ENCODE results near the gene XIAP.
"Not testable (repeated sequence)": the region's sequence is repeated elsewhere in the genome, so short reads cannot be mapped to it uniquely, and the experiment has no call there.

XIAP gene

DNA sequence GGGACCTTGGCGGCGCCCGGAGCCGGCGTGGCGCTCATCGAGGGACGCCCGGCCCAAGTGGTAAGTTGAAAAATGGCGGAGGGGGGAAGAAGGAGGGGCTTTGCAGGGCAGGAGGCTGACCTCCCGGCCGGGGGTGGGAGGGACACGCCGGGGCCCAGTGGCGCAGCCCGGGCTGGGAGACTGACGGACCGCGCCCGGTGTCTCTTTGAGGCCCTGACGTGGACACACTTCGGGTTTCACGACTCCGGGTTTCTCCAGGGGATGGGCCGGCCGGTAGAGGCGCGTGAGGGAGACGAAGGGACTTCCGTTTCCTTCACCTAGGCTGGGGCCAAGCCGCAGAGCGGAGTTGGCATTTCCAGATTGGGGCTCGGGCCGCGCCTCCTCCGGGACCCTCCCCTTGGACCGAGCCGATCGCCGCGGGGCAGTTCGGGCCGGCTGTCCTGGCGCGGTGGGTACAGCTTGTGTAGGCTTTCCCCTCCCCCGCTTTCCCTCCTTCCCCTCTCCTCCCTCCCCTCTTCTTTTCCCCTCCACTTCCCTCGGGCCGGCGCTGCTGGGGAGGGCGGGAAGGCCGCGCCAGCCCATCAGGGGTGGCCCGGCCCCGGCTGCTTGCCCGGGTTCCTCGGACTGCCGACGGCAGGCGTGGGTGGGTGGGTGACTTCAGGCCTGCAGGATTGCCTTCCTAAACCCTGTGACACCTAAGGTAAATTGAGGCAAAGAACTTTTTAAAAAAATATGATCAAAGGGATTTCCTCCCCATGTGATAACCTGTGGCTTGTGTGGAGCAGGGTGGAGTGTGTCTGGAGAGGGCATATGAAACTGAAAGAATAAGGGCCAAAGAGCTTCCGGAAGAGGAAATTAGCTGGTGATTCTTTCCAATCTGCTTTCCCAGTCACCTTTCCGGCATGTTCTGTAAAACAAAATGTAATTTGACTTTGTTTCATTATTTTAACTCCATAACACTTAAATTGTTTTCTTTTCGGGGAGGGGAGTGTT, at the start of gene XIAP:
TSS of gene XIAP (plus strand) at position 208 of the 993 bp plus-strand sequence. CDS start 25,610 bp downstream, outside the sequence.
- DNase-seq, result peak; percentile 89

DNA sequence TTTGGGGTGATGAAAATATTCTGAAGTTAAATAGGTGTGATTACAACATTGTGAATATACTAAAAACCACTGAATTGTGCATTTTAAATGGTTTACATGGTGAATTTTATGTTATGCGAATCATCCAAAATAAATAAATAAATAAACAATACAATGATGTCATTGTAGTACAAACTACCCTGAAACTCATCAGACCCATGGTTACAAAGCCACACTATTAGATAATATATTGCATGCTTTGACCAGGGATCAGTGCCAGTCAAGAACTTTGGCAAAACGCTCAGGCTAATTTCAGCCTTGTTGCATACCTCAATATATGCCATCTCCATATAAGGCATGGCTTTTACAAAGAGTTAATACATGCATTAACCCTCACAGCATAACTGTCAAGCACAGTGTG, 45.5 kb upstream of the XIAP start:
- DNase-seq, result no peak

DNA sequence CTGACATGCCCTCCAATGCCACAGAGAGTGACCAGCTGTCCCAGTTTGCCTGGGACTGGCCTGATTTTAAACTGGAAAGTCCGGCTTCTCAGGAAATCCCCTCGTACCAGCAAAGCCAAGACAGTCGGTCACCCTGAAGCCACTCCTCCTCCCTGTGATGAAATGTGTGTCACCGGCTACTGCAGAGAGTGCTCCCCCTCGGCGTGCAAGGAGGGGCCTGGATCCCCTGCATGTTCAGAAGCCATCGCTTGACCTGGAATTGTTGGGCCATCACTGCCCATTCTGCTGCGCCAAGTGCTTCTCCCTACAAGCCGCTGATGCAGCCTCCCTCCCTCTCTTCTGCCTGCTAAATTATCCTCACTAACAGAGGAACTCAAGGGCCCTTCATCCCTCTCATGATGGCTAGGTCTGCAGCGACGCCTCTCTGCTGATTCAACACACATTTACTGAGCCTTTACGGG, 44.9 kb upstream of the XIAP start:
- DNase-seq, result not testable (repeated sequence)

DNA sequence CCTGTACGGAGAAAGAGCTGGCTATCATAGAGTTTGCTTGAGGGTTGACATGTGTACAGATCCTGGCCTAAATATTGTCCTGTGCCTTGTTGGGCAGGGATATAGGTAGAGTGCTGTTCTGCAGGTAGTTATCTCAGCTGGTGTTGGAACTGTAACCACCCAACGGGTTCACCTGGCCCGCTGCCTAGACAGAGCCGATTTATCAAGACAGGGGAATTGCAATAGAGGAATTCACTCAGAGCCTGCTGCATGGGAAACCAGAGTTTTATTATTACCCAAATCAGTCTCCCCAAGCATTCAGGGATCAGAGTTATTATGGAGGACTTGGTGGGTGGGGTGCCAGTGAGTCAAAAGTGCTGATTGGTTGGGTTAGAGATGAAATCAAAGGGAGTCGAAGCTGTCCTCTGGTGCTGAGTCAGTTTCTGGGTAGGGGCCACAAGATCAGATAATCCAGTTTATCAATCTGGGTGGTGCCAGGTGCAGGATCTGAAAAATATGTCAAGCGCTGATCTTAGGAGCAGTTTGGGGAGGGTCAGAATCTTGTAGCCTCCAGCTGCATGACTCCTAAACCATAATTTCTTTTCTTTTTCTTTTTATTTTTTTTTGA, 42.5 kb upstream of the XIAP start:
- no peak for DNase-seq

DNA sequence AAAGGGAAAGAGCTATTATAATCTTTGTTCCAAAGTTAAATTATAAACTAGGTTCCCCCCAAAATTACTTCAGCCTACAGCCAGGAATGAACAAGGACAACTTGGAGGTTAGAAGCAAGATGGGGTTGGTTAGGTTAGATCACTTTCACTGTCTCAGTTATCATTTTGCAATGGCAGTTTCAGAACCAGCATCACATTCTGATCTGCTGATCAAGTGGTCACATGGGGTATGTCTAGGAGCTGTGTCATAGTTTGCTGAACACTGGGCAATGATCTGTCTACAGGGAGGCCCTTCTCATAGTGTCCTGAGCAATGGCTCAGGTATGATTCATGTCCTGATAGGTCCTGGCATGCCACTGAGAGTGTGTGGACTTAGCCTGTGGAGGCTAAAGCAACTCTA, 41.6 kb upstream of the XIAP start:
- peak; percentile 44 for DNase-seq

DNA sequence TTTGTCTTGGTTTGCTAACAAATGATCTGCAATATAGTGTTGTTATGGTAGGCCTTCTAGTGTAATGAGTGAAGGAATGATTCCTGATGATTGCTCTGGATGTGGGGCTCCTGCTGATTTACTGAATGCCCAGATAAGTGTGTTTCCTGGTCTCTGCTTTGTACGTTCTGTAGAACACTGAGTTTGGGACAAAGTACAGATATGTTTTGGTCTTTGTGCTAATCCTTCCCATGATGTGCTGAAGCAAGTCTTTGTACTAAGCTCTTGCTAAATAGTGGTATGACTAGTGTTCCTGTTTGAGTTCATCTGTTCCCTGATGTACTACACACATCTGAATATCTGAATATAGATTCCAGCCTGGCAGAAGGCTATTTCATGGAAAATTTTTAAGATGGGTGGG, 36.9 kb upstream of the XIAP start:
- no peak for DNase-seq

DNA sequence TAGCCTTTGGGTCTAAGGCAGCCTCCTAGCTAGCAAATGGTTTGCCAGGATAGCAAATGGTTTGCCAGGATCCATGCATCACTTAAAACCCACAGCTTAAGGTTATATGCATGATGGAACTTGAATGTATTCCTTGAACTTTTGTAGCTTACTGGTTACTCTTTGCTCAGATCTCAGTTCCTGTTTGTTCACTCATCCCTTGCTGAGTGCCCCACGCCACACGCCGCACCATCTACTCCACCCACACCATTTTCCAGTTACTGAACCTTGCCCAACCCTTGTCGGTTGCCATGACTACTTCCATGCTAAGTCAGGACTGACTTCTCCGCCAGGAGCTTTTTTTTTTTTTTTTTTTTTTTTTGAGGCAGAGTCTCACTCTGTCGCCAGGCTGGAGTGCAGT, 29.5 kb upstream of the XIAP start:
- no peak for DNase-seq

DNA sequence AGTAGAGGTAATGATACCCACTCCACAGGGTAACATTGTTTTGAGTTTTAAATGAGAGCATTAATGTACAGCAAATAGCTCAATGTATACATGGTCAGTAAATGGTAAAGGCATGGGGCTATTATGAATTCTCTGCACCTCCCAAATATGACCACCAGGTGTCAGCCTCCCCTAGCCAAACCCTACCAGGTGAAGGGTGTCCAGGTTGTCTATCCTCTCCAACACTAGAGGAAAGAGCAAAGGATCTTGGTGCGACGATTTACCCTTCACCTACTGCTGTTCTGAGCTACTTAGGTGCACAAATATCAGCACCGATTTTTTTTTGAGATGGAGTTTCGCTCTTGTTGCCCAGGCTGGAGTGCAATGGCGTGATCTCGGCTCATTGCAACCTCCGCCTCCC, 26.5 kb upstream of the XIAP start:
- DNase-seq, result peak; percentile 28

DNA sequence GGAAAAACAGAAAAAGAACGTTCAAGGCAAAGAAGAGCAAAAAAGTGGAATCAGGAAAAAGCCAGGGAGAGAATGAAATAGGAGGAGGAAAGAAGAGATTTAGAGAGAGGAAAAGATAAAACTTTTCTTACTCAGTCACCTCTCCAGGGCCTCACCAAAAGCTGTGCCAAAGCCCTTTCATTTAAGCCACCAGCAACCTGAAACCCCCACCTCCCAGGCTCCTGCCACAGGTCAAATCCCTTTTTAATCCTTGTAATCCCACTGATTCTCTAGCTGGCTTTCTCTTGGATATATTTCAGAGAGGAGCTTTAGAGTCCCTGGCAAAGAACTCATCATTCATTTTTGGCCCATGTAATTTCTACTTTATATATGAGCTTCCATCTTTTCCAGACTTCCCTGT, 25.7 kb upstream of the XIAP start:
- DNase-seq, result no peak

DNA sequence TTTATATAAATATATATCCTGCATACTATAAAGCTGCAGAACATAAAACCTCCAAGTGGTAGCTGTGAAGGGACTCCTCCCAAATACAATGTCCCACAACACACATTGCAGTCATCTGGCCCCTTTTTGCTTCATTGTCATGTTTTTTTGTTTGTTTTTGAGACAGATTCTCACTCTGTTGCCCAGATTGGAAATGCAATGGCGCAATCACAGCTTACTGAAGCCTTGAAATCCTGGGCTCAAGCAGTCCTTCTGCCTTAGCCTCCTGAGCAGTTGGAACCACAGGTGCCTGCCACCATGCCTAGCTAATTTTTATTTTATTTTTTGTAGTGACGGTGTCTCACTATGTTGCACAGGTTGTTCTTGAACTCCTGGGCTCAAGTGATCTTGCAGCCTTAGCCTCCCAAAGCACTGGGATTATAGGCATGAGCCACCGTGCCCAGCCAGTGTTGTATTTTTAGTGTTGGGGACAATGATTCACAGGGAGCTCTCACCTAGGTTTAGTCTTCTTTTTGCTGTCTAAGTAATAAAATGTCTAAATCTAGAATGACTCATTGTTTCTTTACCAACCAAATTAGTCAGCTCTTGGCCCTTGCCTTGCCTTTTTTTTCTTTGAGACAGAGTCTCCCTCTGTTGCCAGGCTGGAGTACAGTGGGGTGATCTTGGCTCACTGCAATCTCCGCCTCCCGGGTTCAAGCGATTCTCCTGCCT, 24.0 kb upstream of the XIAP start:
- DNase-seq, result peak; percentile 45

DNA sequence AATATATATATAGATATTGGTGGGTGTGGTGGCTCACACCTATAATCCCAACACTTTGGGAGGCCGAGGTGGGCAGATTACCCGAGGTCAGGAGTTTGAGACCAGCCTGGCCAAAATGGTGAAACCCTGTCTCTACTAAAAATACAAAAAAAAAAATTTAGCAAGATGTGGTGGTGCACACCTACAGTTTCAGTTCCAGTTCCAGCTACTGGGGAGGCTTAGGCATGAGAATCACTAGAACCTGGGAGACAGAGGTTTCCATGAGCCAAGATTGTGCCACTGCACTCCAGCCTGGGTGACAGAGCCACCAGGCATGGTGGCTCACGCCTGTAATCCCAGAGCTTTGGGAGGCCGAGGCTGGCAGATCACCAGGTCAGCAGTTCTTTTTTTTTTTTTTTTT, 14.7 kb upstream of the XIAP start:
- not testable (repeated sequence) for DNase-seq

DNA sequence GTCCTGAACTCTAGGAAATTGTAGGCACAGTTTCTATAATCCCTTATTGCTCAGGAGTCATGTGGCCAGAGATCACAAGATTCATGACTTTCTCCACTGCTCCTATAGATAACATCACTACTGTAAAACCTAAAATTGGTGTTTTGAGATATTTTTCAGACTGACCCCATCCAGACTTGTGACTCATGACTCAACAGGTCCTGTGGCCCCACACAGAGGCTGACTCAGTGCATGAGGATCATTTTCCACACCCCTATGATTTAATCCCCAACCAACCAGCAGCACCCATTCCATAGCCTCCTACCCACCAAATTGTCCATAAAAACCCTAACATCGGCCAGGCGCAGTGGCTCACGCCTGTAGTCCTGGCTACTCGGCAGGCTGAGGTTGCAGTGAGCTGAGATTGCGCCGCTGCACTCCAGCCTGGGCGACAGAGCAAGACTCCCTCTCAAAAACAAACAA, 13.2 kb upstream of the XIAP start:
- DNase-seq, result peak; percentile 1

DNA sequence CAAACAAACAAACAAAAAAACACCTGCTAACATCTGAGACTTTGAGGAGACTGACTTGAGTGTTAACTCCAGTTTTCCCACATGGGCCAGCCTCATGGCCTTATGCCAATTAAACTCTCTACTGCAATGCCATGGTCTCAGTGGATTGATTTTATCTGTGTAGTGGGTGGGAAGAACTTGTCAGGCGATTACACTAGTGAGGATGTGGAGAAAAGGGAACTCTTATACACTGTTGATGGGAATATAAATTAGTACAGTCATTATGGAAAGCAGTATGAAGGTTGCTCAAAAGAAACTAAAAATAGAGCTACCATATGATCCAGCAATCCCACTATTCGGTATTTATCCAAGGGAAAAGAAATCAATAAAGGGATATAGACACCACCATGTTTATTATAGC, 12.8 kb upstream of the XIAP start:
- DNase-seq, result no peak

DNA sequence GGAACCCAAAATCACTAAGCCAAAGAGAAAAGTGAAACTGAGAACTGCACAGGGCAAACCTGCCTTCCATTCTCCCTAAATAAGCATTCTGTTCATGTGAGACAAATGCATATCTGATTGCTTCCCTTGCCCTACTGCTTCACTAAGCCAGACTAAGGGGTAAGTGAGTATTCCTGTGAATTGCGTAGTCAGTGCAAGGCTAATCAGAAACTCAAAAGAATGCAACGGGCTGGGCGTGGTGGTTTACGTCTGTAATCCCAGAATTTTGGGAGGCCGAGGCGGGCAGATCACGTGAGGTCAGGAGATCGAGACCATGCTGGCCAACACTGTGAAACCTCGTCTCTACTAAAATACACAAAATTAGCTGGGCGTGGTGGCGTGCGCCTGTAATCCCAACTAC, 10.8 kb upstream of the XIAP start:
- no peak for DNase-seq

DNA sequence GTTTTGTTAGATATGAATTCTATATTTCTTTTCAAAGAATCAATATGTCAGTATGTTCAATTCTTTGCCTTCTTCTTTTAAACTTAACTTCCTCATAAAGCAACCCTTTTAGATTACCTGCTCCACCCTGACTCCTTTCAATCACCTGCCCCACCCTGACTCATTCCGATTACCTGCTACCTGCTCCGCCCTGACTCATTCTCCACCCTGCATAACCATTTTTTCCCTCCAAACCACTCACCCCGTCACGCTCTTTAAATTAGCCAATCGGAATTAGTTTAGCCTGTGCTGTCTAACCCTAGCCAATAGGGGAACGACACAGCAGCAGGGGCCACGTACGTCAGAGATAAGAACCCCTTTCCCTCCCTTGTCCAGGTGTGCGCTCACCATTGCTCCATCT, 9.9 kb upstream of the XIAP start:
- not testable (repeated sequence) for DNase-seq

DNA sequence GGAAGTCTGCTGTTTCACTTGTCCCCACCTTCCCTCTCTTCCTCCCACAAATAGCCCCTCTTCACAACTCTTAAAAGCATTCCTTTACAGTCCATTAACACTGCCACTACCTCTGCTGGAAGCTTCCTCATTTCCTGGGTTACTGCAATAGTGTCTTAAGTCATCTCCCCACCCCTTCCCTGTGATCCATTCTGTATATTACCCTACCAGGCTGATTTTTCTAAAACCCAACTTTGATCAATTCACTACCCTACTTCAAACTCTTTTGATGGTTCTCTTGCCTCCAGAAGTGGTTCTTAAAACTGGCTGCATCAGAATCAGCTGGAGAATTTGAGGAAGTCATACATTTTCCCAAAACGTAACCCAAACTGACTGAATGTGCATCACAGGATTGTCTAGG, 8.8 kb upstream of the XIAP start:
- no peak for DNase-seq

DNA sequence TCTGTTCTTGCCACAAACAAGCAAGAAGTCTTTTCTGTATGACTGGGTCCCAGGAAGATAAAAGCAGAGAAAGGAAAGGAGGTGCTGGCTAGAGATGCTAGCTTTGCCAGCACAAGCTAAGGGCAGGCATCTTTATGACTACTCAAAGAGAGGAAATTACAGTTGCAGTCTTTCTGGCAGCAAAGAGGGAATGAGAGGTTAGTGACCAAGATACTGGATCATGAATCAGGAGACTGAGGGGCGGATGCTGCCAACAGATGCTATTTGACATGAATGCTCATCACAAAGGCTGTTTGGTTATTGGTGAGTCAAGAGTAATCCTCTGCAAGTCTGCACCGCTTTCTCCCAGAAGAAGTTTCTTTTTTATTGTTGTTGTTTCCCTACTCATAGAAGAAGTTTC, 5.5 kb upstream of the XIAP start:
- no peak for DNase-seq

DNA sequence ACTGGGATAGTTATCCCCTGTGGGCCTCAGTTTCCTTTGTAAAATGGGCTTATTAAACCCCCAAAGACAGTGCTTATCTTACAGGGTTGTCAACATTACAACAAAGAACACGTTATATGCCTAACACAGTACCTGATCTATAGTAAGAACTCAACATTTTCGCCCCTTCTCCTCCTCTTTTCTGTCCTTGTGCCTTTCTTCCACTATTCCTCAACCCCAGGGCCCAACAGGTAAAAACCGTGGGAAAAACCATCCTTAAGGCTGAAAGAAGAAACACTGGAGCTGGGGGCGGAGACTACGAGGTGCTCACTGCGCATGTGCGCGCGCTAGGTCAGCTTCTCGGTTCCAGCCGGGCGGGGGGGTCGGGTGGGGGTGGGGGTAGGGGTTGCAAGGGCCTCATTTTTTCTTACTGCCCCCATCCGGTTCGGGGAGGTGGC, 426 bp upstream of the XIAP start:
- DNase-seq, result no peak

DNA sequence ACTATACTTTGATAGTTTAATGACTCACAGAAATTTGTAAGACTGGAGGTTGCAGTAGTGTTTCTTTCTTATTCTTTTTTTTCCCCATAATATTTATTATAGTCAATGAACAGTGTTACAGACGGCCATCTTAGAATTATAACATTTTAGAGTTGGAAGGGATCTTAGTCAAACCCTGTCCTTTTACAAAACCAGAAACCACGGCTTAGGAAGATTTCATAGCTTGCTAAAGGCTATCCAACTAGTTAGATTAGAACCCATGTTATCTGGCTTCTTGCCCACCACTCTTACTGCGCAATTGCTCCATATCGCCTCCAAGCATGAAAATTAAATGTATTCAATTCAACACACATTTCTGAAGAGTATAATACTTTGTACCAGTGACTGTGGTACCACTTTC, 1.1 kb downstream of the XIAP start:
- peak; percentile 14 for DNase-seq

DNA sequence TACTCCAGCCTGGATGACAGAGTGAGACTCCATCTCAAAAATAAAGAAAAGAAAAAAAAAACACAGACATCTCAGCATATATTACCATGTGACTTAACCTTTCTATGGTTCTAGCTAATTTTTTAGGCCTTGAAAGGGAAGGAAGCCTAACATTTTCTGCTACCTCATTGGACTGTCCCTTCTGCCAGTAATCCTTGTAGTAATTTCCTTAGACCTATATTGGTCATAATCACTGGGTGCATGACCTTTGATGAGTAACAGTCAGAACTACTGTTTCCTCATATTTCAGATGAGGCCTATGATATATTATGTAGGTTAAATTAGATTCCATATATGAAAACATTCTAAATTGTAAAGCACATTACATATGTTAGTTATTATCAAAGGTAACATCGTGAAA, 9.6 kb downstream of the XIAP start:
- DNase-seq, result peak; percentile 2

DNA sequence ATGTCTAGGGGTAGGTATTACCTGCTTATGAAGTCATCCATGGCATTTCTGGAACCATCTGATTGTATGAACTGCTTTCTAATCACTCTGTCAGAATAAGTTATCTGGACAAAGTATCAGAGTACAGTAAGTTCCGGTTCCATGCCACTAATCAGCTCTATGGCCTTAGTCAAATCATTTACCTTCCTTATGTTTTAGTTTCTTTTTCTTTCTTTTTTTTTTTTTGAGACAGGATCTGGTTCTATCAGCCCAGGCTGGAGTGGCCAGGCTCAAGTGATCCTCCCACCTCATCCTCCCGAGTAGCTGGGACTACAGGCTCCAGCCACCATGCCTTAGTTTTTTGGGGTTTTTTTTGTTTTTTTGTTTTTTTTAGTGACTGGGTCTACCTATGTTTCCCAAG, 11.5 kb downstream of the XIAP start:
- DNase-seq, result no peak

DNA sequence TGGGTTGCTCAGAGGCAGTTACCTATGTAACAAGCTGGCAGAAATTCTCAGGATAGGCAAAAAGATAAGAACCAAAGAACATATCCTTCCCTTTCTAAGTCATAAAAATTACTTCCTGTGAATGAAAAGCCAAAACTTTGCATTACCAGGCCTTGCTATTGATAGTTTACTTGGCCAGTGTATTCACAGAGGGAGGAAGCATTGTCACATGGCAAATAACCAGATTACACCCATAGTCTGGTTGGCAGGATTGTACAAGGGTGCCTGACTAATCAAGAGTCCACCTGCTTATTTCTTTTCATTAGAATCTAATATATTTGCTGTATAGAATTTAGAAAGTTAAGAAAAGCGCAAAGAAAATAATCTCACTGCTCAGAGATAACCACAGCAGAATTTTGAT, 14.1 kb downstream of the XIAP start:
- DNase-seq, result no peak

DNA sequence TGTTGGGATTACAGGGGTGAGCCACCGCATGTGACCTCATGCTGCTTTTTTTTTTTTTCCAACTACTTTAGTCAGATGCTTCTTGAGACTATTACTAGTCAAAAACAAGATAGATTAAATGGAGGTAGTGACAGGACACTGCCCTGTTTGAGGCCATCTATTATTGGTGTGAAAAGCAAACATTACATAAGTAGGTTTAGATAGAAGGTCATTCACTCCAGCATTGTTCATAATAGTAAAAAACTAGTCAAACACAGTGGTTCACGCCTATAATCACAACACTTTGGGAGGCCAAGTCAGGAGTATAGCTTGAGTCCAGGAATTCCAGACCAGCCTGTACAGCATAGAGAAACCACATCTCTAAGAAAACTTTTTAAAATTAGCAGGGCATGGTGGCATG, 16.3 kb downstream of the XIAP start:
- DNase-seq, result no peak

Data from NCI-H226 (cell line).